Measurements from ENCODE around the gene JARID2. TPM values are rescaled to one million over a fixed set of nuclear protein-coding genes. Genes with fewer than 3 reads are reported as not detected.

The JARID2 gene
- total RNA-seq, 1 experiment from 2014 or later: 23.6 TPM

- ATAC-seq: no peak
- Histone ChIP-seq H3K9ac (ENCODE audit: low read length) (no peak overlapping the region), H3K27ac (ENCODE audit: low read depth, low read length) (no peak overlapping the region), H2AFZ (ENCODE audit: low read depth, low read length, poor library complexity, severe bottlenecking) (no peak overlapping the region), H3K27me3 (ENCODE audit: insufficient read depth, low read length) (no peaks in the 10 kb centered on the region), H3K79me2 (ENCODE audit: insufficient read depth, low read length) (peaks cover 30% of the 10 kb centered on the region), H3K4me1 (ENCODE audit: control insufficient read depth in 1 of 2, insufficient read depth in 2 of 2, low read length in 2 of 2) (no peaks in the 10 kb centered on the region), H3K9me2 (ENCODE audit: insufficient read depth) (no peaks in the 10 kb centered on the region), H3K36me3 (ENCODE audit: control insufficient read depth in 1 of 2, insufficient read depth in 2 of 2, low read length in 2 of 2) (no peaks in the 10 kb centered on the region), H3K9me3 (ENCODE audit: control insufficient read depth in 1 of 2, insufficient read depth in 1 of 2, low read depth in 1 of 2, low read length in 2 of 2) (peaks cover 2 to 3% of the 10 kb centered on the region in 2 experiments; a peak in 2 of 4 replicates), H3K4me3 (replicated peaks in 1 of 2; ENCODE audit: low read depth in 1 of 2, low read length in 2 of 2) (no peak overlapping the region), H3K4me2 (ENCODE audit: low read length) (no peak overlapping the region), H4K20me1 (ENCODE audit: insufficient read depth) (no peaks in the 10 kb centered on the region)
- RAD21 ChIA-PET (ENCODE audit: low non-redundant PET in 1 of 2, low total read pairs in 2 of 2, uncharacterized antibody in 2 of 2, unreplicated experiment in 2 of 2): no interaction called here
- no peak for TF ChIP-seq SP1 (IDR thresholded peaks at IDR 0.05; ENCODE audit: low read depth)
- TF ChIP-seq, protein P1, sequence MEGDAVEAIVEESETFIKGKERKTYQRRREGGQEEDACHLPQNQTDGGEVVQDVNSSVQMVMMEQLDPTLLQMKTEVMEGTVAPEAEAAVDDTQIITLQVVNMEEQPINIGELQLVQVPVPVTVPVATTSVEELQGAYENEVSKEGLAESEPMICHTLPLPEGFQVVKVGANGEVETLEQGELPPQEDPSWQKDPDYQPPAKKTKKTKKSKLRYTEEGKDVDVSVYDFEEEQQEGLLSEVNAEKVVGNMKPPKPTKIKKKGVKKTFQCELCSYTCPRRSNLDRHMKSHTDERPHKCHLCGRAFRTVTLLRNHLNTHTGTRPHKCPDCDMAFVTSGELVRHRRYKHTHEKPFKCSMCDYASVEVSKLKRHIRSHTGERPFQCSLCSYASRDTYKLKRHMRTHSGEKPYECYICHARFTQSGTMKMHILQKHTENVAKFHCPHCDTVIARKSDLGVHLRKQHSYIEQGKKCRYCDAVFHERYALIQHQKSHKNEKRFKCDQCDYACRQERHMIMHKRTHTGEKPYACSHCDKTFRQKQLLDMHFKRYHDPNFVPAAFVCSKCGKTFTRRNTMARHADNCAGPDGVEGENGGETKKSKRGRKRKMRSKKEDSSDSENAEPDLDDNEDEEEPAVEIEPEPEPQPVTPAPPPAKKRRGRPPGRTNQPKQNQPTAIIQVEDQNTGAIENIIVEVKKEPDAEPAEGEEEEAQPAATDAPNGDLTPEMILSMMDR (IDR thresholded peaks at IDR 0.05 in 2 of 3, conservative IDR thresholded peaks at IDR 0.05 in 1 of 3; ENCODE audit: borderline replicate concordance in 1 of 3, insufficient read depth in 1 of 3, low read depth in 2 of 3, low read length in 2 of 3): no peak
- TF ChIP-seq, protein P2, sequence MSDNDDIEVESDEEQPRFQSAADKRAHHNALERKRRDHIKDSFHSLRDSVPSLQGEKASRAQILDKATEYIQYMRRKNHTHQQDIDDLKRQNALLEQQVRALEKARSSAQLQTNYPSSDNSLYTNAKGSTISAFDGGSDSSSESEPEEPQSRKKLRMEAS (IDR thresholded peaks at IDR 0.05): no peak
- no peak for TF ChIP-seq ATF3 (IDR thresholded peaks at IDR 0.05)
- TF ChIP-seq CEBPB (IDR thresholded peaks at IDR 0.05; ENCODE audit: low read depth): no peak
- no peak for TF ChIP-seq POLR2A (IDR thresholded peaks at IDR 0.05; ENCODE audit: borderline replicate concordance, extremely low read depth, insufficient read depth, insufficient read length)
- no peak for TF ChIP-seq JUND (IDR thresholded peaks at IDR 0.05)
- no peak for TF ChIP-seq SIN3A (IDR thresholded peaks at IDR 0.05; ENCODE audit: low read depth)
- no peak for TF ChIP-seq EZH2 (IDR thresholded peaks at IDR 0.05)
- TF ChIP-seq, protein P3, sequence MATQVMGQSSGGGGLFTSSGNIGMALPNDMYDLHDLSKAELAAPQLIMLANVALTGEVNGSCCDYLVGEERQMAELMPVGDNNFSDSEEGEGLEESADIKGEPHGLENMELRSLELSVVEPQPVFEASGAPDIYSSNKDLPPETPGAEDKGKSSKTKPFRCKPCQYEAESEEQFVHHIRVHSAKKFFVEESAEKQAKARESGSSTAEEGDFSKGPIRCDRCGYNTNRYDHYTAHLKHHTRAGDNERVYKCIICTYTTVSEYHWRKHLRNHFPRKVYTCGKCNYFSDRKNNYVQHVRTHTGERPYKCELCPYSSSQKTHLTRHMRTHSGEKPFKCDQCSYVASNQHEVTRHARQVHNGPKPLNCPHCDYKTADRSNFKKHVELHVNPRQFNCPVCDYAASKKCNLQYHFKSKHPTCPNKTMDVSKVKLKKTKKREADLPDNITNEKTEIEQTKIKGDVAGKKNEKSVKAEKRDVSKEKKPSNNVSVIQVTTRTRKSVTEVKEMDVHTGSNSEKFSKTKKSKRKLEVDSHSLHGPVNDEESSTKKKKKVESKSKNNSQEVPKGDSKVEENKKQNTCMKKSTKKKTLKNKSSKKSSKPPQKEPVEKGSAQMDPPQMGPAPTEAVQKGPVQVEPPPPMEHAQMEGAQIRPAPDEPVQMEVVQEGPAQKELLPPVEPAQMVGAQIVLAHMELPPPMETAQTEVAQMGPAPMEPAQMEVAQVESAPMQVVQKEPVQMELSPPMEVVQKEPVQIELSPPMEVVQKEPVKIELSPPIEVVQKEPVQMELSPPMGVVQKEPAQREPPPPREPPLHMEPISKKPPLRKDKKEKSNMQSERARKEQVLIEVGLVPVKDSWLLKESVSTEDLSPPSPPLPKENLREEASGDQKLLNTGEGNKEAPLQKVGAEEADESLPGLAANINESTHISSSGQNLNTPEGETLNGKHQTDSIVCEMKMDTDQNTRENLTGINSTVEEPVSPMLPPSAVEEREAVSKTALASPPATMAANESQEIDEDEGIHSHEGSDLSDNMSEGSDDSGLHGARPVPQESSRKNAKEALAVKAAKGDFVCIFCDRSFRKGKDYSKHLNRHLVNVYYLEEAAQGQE (IDR thresholded peaks at IDR 0.05; ENCODE audit: low read depth): no peak
- no peak for TF ChIP-seq RAD21 (IDR thresholded peaks at IDR 0.05; ENCODE audit: low read depth)
- TF ChIP-seq ELF1 (IDR thresholded peaks at IDR 0.05; ENCODE audit: borderline replicate concordance, low read depth): no peak
- no peak for TF ChIP-seq CBX3 (IDR thresholded peaks at IDR 0.05; ENCODE audit: low read depth)
- no peak for DNase-seq (ENCODE audit: low read depth, low spot score)
- CTCF ChIA-PET: no interaction called here
- POLR2A ChIA-PET: no interaction called here
- intact Hi-C loops (cut with micrococcal nuclease): no loop called here
- BruUV-seq (replicated peaks): no TSS peak
Observed at GRCh38 chr6:15423286-15423993, 177.6 kb downstream of the JARID2 start.
